HEK293 (cell line): ENCODE data around the gene ALPK3.

Source experiments
- CTCF ChIA-PET: fragments of 350-600 bp; formaldehyde crosslinking; extraction: SDS; loops from one replicate; lab custom pipeline; 2021; ENCODE audit warnings: antibody characterized with exemption; lab: Yijun Ruan, JAX
- POLR2A ChIA-PET: fragments of 300-600 bp; formaldehyde crosslinking; extraction: SDS; loops from one replicate; lab custom pipeline; 2020; ENCODE audit warnings: antibody characterized with exemption, inconsistent platforms; lab: Yijun Ruan, JAX
- H3K27ac ChIP-seq: fragments of 200-500 bp; sonication (Bioruptor generic); 2 replicates; pipeline ENCODE4 v1.5.1; 2014; ENCODE audit warnings: low read depth, low read length, control low read depth, inconsistent platforms; ENCODE audit errors: extremely low read depth
- H3K36me3 ChIP-seq, 2 experiments: fragments of 200-500 bp in 1 of 2; sonication (Bioruptor generic) in 1 of 2; 1 replicate in 1 of 2; 2 replicates in 1 of 2; pipeline ENCODE4 v1.5.1; 2014 to 2017; ENCODE audit warnings: inconsistent platforms in 2 of 2, low read length in 2 of 2; ENCODE audit not compliant: control insufficient read depth in 2 of 2, insufficient read depth in 1 of 2
- H3K4me1 ChIP-seq: fragments of 200-500 bp; sonication (Bioruptor generic); 2 replicates; pipeline ENCODE4 v1.5.1; 2014; ENCODE audit warnings: mild to moderate bottlenecking, low read length, inconsistent platforms; ENCODE audit not compliant: control insufficient read depth, insufficient read depth
- H3K4me3 ChIP-seq: 2 replicates; pipeline ENCODE4 v1.5.1; 2011; ENCODE audit warnings: low read depth, mild to moderate bottlenecking, control low read depth, low read length, moderate library complexity
- H3K9me3 ChIP-seq: fragments of 200-500 bp; sonication (Bioruptor generic); 2 replicates; pipeline ENCODE4 v1.5.1; 2014; ENCODE audit warnings: low read depth, low read length, inconsistent platforms; ENCODE audit not compliant: control insufficient read depth, insufficient read depth
- GLIS1 ChIP-seq: fragments of 450-650 bp; formaldehyde crosslinking; IDR thresholded peaks from 2 replicates; pipeline ENCODE4 v1.5.1; 2016; ENCODE audit warnings: missing biosample characterization, missing genetic modification characterization
- HOXD13 ChIP-seq: sonication (generic); formaldehyde crosslinking; IDR thresholded peaks from 2 replicates; pipeline ENCODE4 v1.8.0; 2022; ENCODE audit warnings: missing genetic modification reagents, borderline replicate concordance
- ZBTB21 ChIP-seq: fragments of 450-650 bp; formaldehyde crosslinking; IDR thresholded peaks from 2 replicates; pipeline ENCODE4 v1.5.1; 2017; ENCODE audit warnings: missing biosample characterization, missing genetic modification characterization
- ZBTB7A ChIP-seq: fragments of 450-650 bp; formaldehyde crosslinking; IDR thresholded peaks from 2 replicates; pipeline ENCODE4 v1.5.1; 2016; ENCODE audit warnings: low read depth, missing biosample characterization, missing genetic modification characterization
- ZFHX2 ChIP-seq: fragments of 450-650 bp; formaldehyde crosslinking; conservative IDR thresholded peaks from 2 replicates; pipeline ENCODE4 v1.5.1; 2016; ENCODE audit warnings: missing biosample characterization, missing genetic modification characterization
- ZFP69B ChIP-seq: fragments of 450-650 bp; formaldehyde crosslinking; IDR thresholded peaks from 2 replicates; pipeline ENCODE4 v1.5.1; 2016; ENCODE audit warnings: missing biosample characterization, missing genetic modification characterization
- ZNF146 ChIP-seq: fragments of 450-650 bp; formaldehyde crosslinking; IDR thresholded peaks from 2 replicates; pipeline ENCODE4 v1.5.1; 2016; ENCODE audit warnings: missing biosample characterization, missing genetic modification characterization
- ZNF544 ChIP-seq: fragments of 450-650 bp; formaldehyde crosslinking; IDR thresholded peaks from 2 replicates; pipeline ENCODE4 v1.5.0; 2017; ENCODE audit warnings: missing biosample characterization, missing genetic modification characterization
- ZNF571 ChIP-seq: fragments of 450-650 bp; formaldehyde crosslinking; IDR thresholded peaks from 2 replicates; pipeline ENCODE4 v1.5.0; 2017; ENCODE audit warnings: missing biosample characterization, missing genetic modification characterization
- ZNF629 ChIP-seq: fragments of 450-650 bp; formaldehyde crosslinking; IDR thresholded peaks from 2 replicates; pipeline ENCODE4 v1.5.1; 2017; ENCODE audit warnings: missing biosample characterization, missing genetic modification characterization
- ZNF768 ChIP-seq: fragments of 450-650 bp; formaldehyde crosslinking; IDR thresholded peaks from 2 replicates; pipeline ENCODE4 v1.5.1; 2018; ENCODE audit warnings: missing biosample characterization, mild to moderate bottlenecking, missing genetic modification characterization
- ZNF792 ChIP-seq: fragments of 450-650 bp; formaldehyde crosslinking; IDR thresholded peaks from 2 replicates; pipeline ENCODE4 v1.5.1; 2016; ENCODE audit warnings: missing biosample characterization, missing genetic modification characterization
- TF ChIP-seq, protein P1 (sequence below): fragments of 450-650 bp; formaldehyde crosslinking; IDR thresholded peaks from 2 replicates; pipeline ENCODE4 v1.5.1; 2017; ENCODE audit warnings: missing biosample characterization, missing genetic modification characterization
- TF ChIP-seq, protein P2 (sequence below): fragments of 450-650 bp; formaldehyde crosslinking; IDR thresholded peaks from 2 replicates; pipeline ENCODE4 v1.5.1; 2016; ENCODE audit warnings: missing biosample characterization, missing genetic modification characterization
- TF ChIP-seq, protein P3 (sequence below): fragments of 450-650 bp; formaldehyde crosslinking; IDR thresholded peaks from 2 replicates; pipeline ENCODE4 v1.5.1; 2016; ENCODE audit warnings: missing biosample characterization, missing genetic modification characterization, borderline replicate concordance
- TF ChIP-seq, protein P4 (sequence below): fragments of 450-650 bp; formaldehyde crosslinking; IDR thresholded peaks from 2 replicates; pipeline ENCODE4 v1.5.1; 2016; ENCODE audit warnings: missing biosample characterization, missing genetic modification characterization, borderline replicate concordance
- TF ChIP-seq, protein P5 (sequence below): fragments of 450-650 bp; formaldehyde crosslinking; IDR thresholded peaks from 2 replicates; pipeline ENCODE4 v1.5.1; 2016; ENCODE audit warnings: missing biosample characterization, missing genetic modification characterization, low read depth
- TF ChIP-seq, protein P6 (sequence below): fragments of 450-650 bp; formaldehyde crosslinking; IDR thresholded peaks from 2 replicates; pipeline ENCODE4 v1.5.1; 2016; ENCODE audit warnings: missing biosample characterization, missing genetic modification characterization
- TF ChIP-seq, protein P7 (sequence below): fragments of 450-650 bp; formaldehyde crosslinking; IDR thresholded peaks from 2 replicates; pipeline ENCODE4 v1.5.1; 2017; ENCODE audit warnings: missing biosample characterization, missing genetic modification characterization
- TF ChIP-seq, protein P8 (sequence below): fragments of 450-650 bp; formaldehyde crosslinking; IDR thresholded peaks from 2 replicates; pipeline ENCODE4 v1.5.1; 2017; ENCODE audit warnings: missing biosample characterization, missing genetic modification characterization

The ALPK3 gene

DNA sequence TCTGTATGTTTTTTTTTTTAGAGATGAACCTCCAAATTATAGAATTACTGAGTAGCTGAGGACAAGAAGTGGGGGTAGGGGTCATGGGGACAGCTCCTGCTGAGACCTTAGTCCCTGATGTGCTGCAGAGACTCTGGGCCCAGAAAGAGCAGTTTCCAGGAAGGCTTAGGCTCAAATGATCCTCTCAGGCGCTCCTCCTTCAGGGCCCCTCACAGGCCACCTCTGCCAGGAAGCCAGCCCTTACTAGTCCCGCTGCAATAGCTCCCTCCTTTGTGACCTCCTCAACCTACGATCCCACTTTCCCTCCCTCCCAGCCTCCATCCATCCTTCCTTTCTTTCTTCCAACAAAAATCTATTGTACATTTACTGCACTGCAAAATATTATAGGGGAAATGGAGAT is 91.9 kb downstream of the ALPK3 start:
- Histone ChIP-seq H3K9me3 (no peaks in the 10 kb centered on the region), H3K27ac (no peak overlapping the region), H3K4me1 (peaks cover 8% of the 10 kb centered on the region), H3K36me3 (no peaks in the 10 kb centered on the region), H3K4me3 (no peak overlapping the region)
- ChIA-PET CTCF (interaction anchor here (0.6 to 1.2 kb wide), 11 partner anchors 8 to 310 kb away, joined by 3 to 5 read pairs (median 4); no protein-coding TSS in a partner anchor), POLR2A (no interaction called here)
- TF ChIP-seq, protein P1, sequence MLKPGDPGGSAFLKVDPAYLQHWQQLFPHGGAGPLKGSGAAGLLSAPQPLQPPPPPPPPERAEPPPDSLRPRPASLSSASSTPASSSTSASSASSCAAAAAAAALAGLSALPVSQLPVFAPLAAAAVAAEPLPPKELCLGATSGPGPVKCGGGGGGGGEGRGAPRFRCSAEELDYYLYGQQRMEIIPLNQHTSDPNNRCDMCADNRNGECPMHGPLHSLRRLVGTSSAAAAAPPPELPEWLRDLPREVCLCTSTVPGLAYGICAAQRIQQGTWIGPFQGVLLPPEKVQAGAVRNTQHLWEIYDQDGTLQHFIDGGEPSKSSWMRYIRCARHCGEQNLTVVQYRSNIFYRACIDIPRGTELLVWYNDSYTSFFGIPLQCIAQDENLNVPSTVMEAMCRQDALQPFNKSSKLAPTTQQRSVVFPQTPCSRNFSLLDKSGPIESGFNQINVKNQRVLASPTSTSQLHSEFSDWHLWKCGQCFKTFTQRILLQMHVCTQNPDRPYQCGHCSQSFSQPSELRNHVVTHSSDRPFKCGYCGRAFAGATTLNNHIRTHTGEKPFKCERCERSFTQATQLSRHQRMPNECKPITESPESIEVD (tag by site-specific recombination), result no peak
- TF ChIP-seq, protein P2, sequence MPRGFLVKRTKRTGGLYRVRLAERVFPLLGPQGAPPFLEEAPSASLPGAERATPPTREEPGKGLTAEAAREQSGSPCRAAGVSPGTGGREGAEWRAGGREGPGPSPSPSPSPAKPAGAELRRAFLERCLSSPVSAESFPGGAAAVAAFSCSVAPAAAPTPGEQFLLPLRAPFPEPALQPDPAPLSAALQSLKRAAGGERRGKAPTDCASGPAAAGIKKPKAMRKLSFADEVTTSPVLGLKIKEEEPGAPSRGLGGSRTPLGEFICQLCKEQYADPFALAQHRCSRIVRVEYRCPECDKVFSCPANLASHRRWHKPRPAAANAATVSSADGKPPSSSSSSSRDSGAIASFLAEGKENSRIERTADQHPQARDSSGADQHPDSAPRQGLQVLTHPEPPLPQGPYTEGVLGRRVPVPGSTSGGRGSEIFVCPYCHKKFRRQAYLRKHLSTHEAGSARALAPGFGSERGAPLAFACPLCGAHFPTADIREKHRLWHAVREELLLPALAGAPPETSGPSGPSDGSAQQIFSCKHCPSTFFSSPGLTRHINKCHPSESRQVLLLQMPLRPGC, result no peak
- TF ChIP-seq, protein P3, sequence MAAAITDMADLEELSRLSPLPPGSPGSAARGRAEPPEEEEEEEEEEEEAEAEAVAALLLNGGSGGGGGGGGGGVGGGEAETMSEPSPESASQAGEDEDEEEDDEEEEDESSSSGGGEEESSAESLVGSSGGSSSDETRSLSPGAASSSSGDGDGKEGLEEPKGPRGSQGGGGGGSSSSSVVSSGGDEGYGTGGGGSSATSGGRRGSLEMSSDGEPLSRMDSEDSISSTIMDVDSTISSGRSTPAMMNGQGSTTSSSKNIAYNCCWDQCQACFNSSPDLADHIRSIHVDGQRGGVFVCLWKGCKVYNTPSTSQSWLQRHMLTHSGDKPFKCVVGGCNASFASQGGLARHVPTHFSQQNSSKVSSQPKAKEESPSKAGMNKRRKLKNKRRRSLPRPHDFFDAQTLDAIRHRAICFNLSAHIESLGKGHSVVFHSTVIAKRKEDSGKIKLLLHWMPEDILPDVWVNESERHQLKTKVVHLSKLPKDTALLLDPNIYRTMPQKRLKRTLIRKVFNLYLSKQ (tag by site-specific recombination), result no peak
- TF ChIP-seq ZNF629 (tag by site-specific recombination), result no peak
- TF ChIP-seq ZNF571 (tag by site-specific recombination), result no peak
- TF ChIP-seq, protein P4, sequence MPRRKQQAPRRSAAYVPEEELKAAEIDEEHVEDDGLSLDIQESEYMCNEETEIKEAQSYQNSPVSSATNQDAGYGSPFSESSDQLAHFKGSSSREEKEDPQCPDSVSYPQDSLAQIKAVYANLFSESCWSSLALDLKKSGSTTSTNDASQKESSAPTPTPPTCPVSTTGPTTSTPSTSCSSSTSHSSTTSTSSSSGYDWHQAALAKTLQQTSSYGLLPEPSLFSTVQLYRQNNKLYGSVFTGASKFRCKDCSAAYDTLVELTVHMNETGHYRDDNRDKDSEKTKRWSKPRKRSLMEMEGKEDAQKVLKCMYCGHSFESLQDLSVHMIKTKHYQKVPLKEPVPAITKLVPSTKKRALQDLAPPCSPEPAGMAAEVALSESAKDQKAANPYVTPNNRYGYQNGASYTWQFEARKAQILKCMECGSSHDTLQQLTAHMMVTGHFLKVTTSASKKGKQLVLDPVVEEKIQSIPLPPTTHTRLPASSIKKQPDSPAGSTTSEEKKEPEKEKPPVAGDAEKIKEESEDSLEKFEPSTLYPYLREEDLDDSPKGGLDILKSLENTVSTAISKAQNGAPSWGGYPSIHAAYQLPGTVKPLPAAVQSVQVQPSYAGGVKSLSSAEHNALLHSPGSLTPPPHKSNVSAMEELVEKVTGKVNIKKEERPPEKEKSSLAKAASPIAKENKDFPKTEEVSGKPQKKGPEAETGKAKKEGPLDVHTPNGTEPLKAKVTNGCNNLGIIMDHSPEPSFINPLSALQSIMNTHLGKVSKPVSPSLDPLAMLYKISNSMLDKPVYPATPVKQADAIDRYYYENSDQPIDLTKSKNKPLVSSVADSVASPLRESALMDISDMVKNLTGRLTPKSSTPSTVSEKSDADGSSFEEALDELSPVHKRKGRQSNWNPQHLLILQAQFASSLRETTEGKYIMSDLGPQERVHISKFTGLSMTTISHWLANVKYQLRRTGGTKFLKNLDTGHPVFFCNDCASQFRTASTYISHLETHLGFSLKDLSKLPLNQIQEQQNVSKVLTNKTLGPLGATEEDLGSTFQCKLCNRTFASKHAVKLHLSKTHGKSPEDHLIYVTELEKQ (tag by site-specific recombination), result no peak
- TF ChIP-seq, protein P5, sequence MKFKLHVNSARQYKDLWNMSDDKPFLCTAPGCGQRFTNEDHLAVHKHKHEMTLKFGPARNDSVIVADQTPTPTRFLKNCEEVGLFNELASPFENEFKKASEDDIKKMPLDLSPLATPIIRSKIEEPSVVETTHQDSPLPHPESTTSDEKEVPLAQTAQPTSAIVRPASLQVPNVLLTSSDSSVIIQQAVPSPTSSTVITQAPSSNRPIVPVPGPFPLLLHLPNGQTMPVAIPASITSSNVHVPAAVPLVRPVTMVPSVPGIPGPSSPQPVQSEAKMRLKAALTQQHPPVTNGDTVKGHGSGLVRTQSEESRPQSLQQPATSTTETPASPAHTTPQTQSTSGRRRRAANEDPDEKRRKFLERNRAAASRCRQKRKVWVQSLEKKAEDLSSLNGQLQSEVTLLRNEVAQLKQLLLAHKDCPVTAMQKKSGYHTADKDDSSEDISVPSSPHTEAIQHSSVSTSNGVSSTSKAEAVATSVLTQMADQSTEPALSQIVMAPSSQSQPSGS (tag by site-specific recombination), result no peak
- no peak for TF ChIP-seq ZNF146 (tag by site-specific recombination)
- TF ChIP-seq ZNF544 (tag by site-specific recombination), result no peak
- TF ChIP-seq ZNF768 (tag by site-specific recombination), result no peak
- no peak for TF ChIP-seq ZFP69B
- TF ChIP-seq GLIS1 (tag by site-specific recombination), result no peak
- TF ChIP-seq ZNF792 (tag by site-specific recombination), result no peak
- TF ChIP-seq ZBTB21 (tag by site-specific recombination), result no peak
- no peak for TF ChIP-seq ZFHX2 (tag by site-specific recombination)
- TF ChIP-seq, protein P6, sequence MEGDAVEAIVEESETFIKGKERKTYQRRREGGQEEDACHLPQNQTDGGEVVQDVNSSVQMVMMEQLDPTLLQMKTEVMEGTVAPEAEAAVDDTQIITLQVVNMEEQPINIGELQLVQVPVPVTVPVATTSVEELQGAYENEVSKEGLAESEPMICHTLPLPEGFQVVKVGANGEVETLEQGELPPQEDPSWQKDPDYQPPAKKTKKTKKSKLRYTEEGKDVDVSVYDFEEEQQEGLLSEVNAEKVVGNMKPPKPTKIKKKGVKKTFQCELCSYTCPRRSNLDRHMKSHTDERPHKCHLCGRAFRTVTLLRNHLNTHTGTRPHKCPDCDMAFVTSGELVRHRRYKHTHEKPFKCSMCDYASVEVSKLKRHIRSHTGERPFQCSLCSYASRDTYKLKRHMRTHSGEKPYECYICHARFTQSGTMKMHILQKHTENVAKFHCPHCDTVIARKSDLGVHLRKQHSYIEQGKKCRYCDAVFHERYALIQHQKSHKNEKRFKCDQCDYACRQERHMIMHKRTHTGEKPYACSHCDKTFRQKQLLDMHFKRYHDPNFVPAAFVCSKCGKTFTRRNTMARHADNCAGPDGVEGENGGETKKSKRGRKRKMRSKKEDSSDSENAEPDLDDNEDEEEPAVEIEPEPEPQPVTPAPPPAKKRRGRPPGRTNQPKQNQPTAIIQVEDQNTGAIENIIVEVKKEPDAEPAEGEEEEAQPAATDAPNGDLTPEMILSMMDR (tag by site-specific recombination), result no peak
- TF ChIP-seq ZBTB7A (tag by site-specific recombination), result no peak
- TF ChIP-seq, protein P7, sequence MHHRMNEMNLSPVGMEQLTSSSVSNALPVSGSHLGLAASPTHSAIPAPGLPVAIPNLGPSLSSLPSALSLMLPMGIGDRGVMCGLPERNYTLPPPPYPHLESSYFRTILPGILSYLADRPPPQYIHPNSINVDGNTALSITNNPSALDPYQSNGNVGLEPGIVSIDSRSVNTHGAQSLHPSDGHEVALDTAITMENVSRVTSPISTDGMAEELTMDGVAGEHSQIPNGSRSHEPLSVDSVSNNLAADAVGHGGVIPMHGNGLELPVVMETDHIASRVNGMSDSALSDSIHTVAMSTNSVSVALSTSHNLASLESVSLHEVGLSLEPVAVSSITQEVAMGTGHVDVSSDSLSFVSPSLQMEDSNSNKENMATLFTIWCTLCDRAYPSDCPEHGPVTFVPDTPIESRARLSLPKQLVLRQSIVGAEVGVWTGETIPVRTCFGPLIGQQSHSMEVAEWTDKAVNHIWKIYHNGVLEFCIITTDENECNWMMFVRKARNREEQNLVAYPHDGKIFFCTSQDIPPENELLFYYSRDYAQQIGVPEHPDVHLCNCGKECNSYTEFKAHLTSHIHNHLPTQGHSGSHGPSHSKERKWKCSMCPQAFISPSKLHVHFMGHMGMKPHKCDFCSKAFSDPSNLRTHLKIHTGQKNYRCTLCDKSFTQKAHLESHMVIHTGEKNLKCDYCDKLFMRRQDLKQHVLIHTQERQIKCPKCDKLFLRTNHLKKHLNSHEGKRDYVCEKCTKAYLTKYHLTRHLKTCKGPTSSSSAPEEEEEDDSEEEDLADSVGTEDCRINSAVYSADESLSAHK (tag by site-specific recombination), result no peak
- TF ChIP-seq, protein P8, sequence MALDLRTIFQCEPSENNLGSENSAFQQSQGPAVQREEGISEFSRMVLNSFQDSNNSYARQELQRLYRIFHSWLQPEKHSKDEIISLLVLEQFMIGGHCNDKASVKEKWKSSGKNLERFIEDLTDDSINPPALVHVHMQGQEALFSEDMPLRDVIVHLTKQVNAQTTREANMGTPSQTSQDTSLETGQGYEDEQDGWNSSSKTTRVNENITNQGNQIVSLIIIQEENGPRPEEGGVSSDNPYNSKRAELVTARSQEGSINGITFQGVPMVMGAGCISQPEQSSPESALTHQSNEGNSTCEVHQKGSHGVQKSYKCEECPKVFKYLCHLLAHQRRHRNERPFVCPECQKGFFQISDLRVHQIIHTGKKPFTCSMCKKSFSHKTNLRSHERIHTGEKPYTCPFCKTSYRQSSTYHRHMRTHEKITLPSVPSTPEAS (tag by site-specific recombination), result no peak
- TF ChIP-seq HOXD13 (CRISPR knock-in tag), result no peak
